ENCODE measurements around the gene ELN. TPM values are rescaled to one million over a fixed set of nuclear protein-coding genes. Genes with fewer than 3 reads are reported as not detected.

Gene ELN
- total RNA-seq, 2 donors from 2014 or later = 92.6 to 131 TPM

DNA sequence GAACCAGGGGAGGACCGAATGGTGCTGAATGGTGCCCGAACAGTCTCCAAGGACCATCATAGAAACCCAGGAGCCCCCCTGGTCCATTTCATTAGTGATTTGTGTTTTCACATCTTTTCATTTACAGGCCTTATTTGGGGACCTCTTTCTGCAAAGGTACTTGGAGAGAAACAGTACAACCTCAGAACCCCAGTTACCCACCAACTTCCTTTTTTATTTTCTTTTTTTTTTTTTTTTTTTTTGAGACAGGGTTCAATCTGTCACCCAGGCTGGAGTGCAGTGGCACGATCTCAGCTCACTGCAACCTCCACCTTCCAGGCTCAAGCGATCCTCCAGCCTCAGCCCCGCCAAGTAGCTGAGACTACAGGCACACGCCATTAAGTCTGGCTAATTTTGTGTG is 13.0 kb upstream of the ELN start:
- ATAC-seq (no peak), DNase-seq (no peak)
- H3K9me3 ChIP-seq = no peaks in the 10 kb centered on the region
- 85 to 96% methylated on average over 6 of the region's 6 CpGs for WGBS, 2 donors
- H3K36me3 ChIP-seq (replicated peaks in 1 of 2; ENCODE audit: insufficient read depth in 1 of 2, low read depth in 2 of 2) = no peaks in the 10 kb centered on the region
- TF ChIP-seq POLR2A (IDR thresholded peaks at IDR 0.05) (no peak), CTCF (IDR thresholded peaks at IDR 0.05) (no peak)
- no peak overlapping the region for H3K27ac ChIP-seq
- no peaks in the 10 kb centered on the region for H3K27me3 ChIP-seq
- intact Hi-C loops (cut with DNase I) = no loop called here
- peaks cover 15% of the 10 kb centered on the region for H3K4me1 ChIP-seq
- no peak overlapping the region for H3K4me3 ChIP-seq

GRCh38 chr7:74015670-74016069 is 12.3 kb upstream of the ELN start:
- Histone ChIP-seq H3K27ac (no peak overlapping the region), H3K27me3 (no peaks in the 10 kb centered on the region), H3K36me3 (replicated peaks in 1 of 2; ENCODE audit: insufficient read depth in 1 of 2, low read depth in 2 of 2) (no peaks in the 10 kb centered on the region), H3K4me1 (peaks cover 15% of the 10 kb centered on the region), H3K4me3 (no peak overlapping the region), H3K9me3 (no peaks in the 10 kb centered on the region)
- intact Hi-C loops (cut with DNase I) = no loop called here
- DNase-seq (no peak), ATAC-seq (no peak)
- TF ChIP-seq POLR2A (IDR thresholded peaks at IDR 0.05) (no peak), CTCF (IDR thresholded peaks at IDR 0.05) (no peak)
- 85 to 87% methylated on average over 4 of the region's 4 CpGs for WGBS, 2 donors

DNA sequence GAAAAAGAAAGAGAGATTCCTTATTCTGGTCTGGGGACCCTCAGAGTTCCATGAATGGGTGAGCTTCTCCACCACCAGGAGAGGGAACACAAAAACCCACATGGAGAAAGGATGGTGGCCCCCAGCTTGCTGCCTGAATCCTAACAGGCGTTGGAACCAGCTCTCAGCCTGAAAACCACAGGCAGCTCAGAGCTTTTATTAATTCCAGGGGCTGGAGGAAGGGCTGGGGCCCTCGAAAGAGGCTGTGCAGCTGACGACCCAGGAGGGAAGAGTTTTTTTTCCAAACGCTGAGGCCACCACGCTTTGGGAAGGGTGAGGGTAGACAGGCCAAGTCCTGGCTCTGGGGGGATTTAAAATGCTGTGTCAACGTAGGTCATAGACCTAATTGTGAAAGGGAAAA is 10.8 kb upstream of the ELN start:
- no peak for TF ChIP-seq POLR2A (IDR thresholded peaks at IDR 0.05)
- TF ChIP-seq CTCF (IDR thresholded peaks at IDR 0.05) = no peak
- intact Hi-C loops (cut with DNase I) = no loop called here
- ATAC-seq = no peak
- WGBS, 2 donors = 69 to 70% methylated on average over 6 of the region's 6 CpGs
- H3K27ac ChIP-seq = no peak overlapping the region
- no peak overlapping the region for H3K4me3 ChIP-seq
- no peaks in the 10 kb centered on the region for H3K9me3 ChIP-seq
- no peaks in the 10 kb centered on the region for H3K27me3 ChIP-seq
- DNase-seq = no peak
- no peaks in the 10 kb centered on the region for H3K36me3 ChIP-seq (replicated peaks in 1 of 2; ENCODE audit: insufficient read depth in 1 of 2, low read depth in 2 of 2)
- peaks cover 15% of the 10 kb centered on the region for H3K4me1 ChIP-seq

GRCh38 chr7:74018246-74018895 is 9.6 kb upstream of the ELN start:
- H3K4me3 ChIP-seq = no peak overlapping the region
- H3K4me1 ChIP-seq = peaks cover 11% of the 10 kb centered on the region
- no peak for TF ChIP-seq CTCF (IDR thresholded peaks at IDR 0.05)
- TF ChIP-seq POLR2A (IDR thresholded peaks at IDR 0.05) = no peak
- H3K9me3 ChIP-seq = no peaks in the 10 kb centered on the region
- H3K27me3 ChIP-seq = no peaks in the 10 kb centered on the region
- 82 to 83% methylated on average over 10 of the region's 10 CpGs for WGBS, 2 donors
- intact Hi-C loops (cut with DNase I) = no loop called here
- DNase-seq (no peak), ATAC-seq (no peak)
- H3K27ac ChIP-seq = no peak overlapping the region
- no peaks in the 10 kb centered on the region for H3K36me3 ChIP-seq (replicated peaks in 1 of 2; ENCODE audit: insufficient read depth in 1 of 2, low read depth in 2 of 2)

DNA sequence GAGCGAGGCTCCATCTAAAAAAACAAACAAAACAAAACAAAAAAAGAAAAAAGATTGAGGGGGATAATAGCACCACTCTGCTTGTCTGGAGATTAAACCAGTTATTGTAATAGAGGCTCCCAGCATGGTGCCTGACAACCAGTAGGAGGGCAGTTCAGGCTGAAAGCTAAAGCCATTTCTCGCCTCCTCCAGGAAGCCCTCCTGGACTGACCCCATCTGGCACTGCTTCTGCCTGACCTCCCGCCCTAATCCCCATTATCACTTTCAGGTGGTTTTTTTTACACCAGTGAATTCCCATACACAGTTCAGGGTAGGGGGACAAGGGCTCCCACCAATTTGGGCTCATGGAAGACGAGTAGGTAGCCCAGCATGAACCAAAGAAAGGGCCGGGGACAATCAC is 8.8 kb upstream of the ELN start:
- 83% methylated on average over 5 of the region's 5 CpGs for WGBS, 2 donors
- no peaks in the 10 kb centered on the region for H3K36me3 ChIP-seq (replicated peaks in 1 of 2; ENCODE audit: insufficient read depth in 1 of 2, low read depth in 2 of 2)
- TF ChIP-seq CTCF (IDR thresholded peaks at IDR 0.05) (no peak), POLR2A (IDR thresholded peaks at IDR 0.05) (no peak)

More for the DNA sequence above, 8.8 kb upstream of the ELN start:
- no peak overlapping the region for H3K27ac ChIP-seq
- H3K27me3 ChIP-seq = no peaks in the 10 kb centered on the region
- H3K4me1 ChIP-seq = peaks cover 4% of the 10 kb centered on the region
- no peak overlapping the region for H3K4me3 ChIP-seq
- H3K9me3 ChIP-seq = no peaks in the 10 kb centered on the region
- DNase-seq = no peak
- ATAC-seq = no peak
- intact Hi-C loops (cut with DNase I) = no loop called here
